Heart right ventricle (tissue), 16 donors: Measurements from ENCODE around the gene WDR12. TPM values are rescaled to one million over a fixed set of nuclear protein-coding genes. Genes with fewer than 3 reads are reported as not detected.

Experiments
- ATAC-seq, 8 donors: fragments of 200-7000 bp; cut with Tn5 transposase; one replicate each; pipeline ENCODE4 v1.9.1; 2020; ENCODE audit warnings: mild to moderate bottlenecking in 8 of 8, moderate library complexity in 8 of 8, moderate number of reproducible peaks in 1 of 8
- DNase-seq, 2 donors: peaks; one replicate each; pipeline ENCODE4 v3.0.0-alpha.2; 2020
- H3K27ac ChIP-seq, 10 donors: fragments of 200-600 bp; sonication (generic) in 2 of 10; one replicate each; pipeline versions ENCODE4 v1.5.0 to v1.8.0; 2020 to 2022; ENCODE audit warnings: mild to moderate bottlenecking in 3 of 10
- H3K27me3 ChIP-seq, 7 donors: fragments of 200-600 bp; one replicate each; pipeline ENCODE4 v1.8.0; 2021 to 2022; ENCODE audit warnings: mild to moderate bottlenecking in 2 of 7
- H3K36me3 ChIP-seq, 9 donors: fragments of 200-600 bp; sonication (generic) in 1 of 9; one replicate each; pipeline versions ENCODE4 v1.5.0 to v1.8.0; 2020 to 2022; ENCODE audit warnings: mild to moderate bottlenecking in 2 of 9
- H3K4me1 ChIP-seq, 9 donors: fragments of 200-600 bp; sonication (generic) in 1 of 9; one replicate each; pipeline versions ENCODE4 v1.5.0 to v1.8.0; 2020 to 2022; ENCODE audit warnings: mild to moderate bottlenecking in 4 of 9
- H3K4me3 ChIP-seq, 10 donors: fragments of 200-600 bp; sonication (generic) in 2 of 10; one replicate each; pipeline versions ENCODE4 v1.5.0 to v1.8.0; 2020 to 2022; ENCODE audit warnings: mild to moderate bottlenecking in 7 of 10, moderate library complexity in 2 of 10
- H3K9me3 ChIP-seq, 11 donors: fragments of 200-600 bp in 10 of 11; sonication (generic) in 2 of 11; one replicate each; pipeline versions ENCODE4 v1.5.0 to v1.8.0; 2013 to 2022; ENCODE audit warnings: mild to moderate bottlenecking in 2 of 11, control low read depth in 1 of 11, moderate library complexity in 1 of 11
- WGBS, 2 donors: extraction: QIAGEN DNeasy Blood & Tissue Kit; methylation state at CpG; one replicate each; pipeline ENCODE4 v1.1.7; 2013; ENCODE audit warnings: inconsistent platforms in 1 of 2; 5-methylcytosine and 5-hydroxymethylcytosine counted together
- intact Hi-C, 10 donors: fragments of 100-400 bp; cut with DNase I; formaldehyde crosslinking; loops; one replicate each; pipeline versions ENCODE4 v1.11.1 to v1.14.2; 2022
- polyA plus RNA-seq, 2 donors: library from polyadenylated mRNA; stranded (reverse); fragments of 200-250 nt; gene quantifications; one replicate each; pipeline ENCODE4 v1.2.3, GENCODE V29; 2013
- total RNA-seq, 10 donors: library from RNA; stranded (reverse); fragmentation: NEBNext Ultra II Directional in 3 of 10; extraction: Animal tissue kit (Norgen Biotek cat#: 25700) in 3 of 10; gene quantifications; one replicate each; pipeline versions ENCODE4 v1.2.1 to v1.2.4, GENCODE V29; 2021 to 2023
- TF ChIP-seq, protein P1 (sequence below), 9 donors: fragments of 200-600 bp; sonication (generic) in 2 of 9; IDR thresholded peaks; one replicate each; pipeline versions ENCODE4 v1.5.0 to v1.8.0; 2021 to 2022; ENCODE audit warnings: antibody characterized with exemption in 9 of 9, mild to moderate bottlenecking in 5 of 9, moderate library complexity in 1 of 9
- donor health status: Arrhythmogenic right ventricular cardiomyopathy.
- donor health status: ischemic (EF 13 %, LVEDD 7.1; RV severe dilation, severe dysfunction).
- donor health status: healthy with polysubstance abuse.
- donor health status: DM: no; HTN: yes; CAD: no.
- donor health status: DM: no; HTN: no; CAD: no.
- donor health status: ischemic (EF 25% LVEDD 6.9; RV normal size, moderate dysfunction).
- donor health status: ischemic (EF 25% LVEDD 5.7; RV mildly dilated, moderate dysfunction).
- donor health status: healthy.
- donor health status: DM: yes; HTN: yes; CAD: no.
- donor health status: Ischemic cardiomyopathy.
- donor health status: ischemic (EF 35%, LVEDD 5.7; RV mildly dilated, moderate dysfunction).
- donor health status: nonischemic (EF 11% LVEDD 7.7; RV severe dilation, severe dysfunction).
- donor health status: DM: yes; HTN: yes; CAD: no.
- donor health status: PGD.
- donor health status: ischemic (EF 29% LVEDD 5.4; RV normal size, mild dysfunction).
- donor health status: nonischemic (EF 23%, LVEDD 6.1; RV moderate dilation, normal function).

The WDR12 gene
- total and polyA plus RNA-seq, 12 donors = 15.4 to 52.6 (median 44.3) TPM

DNA sequence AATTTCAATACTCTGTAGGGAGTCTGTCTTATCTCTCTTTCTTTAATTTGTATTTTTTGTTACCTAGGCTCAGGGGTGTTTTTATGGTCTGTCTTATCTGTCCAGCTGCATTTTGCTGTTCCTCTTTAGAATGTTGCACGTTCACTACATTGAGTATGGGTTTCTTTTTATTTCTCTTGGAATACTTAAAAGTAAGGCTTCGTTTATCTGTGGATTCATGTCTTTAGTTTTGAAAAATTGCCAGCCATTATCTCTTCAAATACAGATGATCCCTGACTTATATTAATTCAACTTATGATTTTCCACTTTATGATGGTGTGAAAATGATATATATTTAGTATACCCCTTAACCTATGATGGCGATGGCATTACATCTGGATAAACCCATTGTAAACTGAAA lies 27.5 kb upstream of the WDR12 start:
- DNase-seq = no peak
- 94 to 96% methylated on average over 3 of the region's 3 CpGs for WGBS, 2 donors
- no peak overlapping the region for H3K27ac ChIP-seq
- TF ChIP-seq, protein P1, sequence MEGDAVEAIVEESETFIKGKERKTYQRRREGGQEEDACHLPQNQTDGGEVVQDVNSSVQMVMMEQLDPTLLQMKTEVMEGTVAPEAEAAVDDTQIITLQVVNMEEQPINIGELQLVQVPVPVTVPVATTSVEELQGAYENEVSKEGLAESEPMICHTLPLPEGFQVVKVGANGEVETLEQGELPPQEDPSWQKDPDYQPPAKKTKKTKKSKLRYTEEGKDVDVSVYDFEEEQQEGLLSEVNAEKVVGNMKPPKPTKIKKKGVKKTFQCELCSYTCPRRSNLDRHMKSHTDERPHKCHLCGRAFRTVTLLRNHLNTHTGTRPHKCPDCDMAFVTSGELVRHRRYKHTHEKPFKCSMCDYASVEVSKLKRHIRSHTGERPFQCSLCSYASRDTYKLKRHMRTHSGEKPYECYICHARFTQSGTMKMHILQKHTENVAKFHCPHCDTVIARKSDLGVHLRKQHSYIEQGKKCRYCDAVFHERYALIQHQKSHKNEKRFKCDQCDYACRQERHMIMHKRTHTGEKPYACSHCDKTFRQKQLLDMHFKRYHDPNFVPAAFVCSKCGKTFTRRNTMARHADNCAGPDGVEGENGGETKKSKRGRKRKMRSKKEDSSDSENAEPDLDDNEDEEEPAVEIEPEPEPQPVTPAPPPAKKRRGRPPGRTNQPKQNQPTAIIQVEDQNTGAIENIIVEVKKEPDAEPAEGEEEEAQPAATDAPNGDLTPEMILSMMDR (IDR thresholded peaks at IDR 0.05) = no peak
- no peak overlapping the region for H3K4me3 ChIP-seq
- H3K4me1 ChIP-seq = no peaks in the 10 kb centered on the region
- peaks cover 0 to 9% (median 0%) of the 10 kb centered on the region in 11 donors for H3K9me3 ChIP-seq
- ATAC-seq = no peak
- intact Hi-C loops = no loop called here
- no peaks in the 10 kb centered on the region for H3K27me3 ChIP-seq
- peaks cover 0 to 83% (median 17%) of the 10 kb centered on the region in 9 donors for H3K36me3 ChIP-seq

DNA sequence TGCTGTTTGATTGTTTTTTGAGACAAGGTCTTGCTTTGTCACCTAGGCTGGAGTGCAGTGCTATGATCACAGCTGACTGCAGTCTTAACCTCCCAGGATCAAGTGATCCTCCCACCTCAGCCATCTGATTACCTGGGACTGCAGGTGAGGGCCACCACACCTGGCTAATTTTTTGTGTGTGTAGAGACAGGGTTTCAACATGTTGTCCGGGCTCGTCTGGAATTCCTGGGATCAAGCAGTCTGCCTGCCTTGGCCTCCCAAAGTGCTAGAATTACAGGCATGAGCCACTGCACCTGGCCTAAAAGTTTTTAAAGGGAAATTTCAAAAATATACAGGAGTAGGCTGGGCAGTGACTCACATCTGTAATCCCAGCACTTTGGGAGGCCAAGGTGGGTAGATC lies 23.0 kb upstream of the WDR12 start:
- TF ChIP-seq, protein P1 (IDR thresholded peaks at IDR 0.05) = no peak
- H3K4me3 ChIP-seq = no peak overlapping the region
- H3K9me3 ChIP-seq = peaks cover 0 to 9% (median 0%) of the 10 kb centered on the region in 11 donors
- ATAC-seq = no peak
- H3K4me1 ChIP-seq = no peaks in the 10 kb centered on the region
- DNase-seq = no peak
- WGBS, 2 donors = 98 to 100% methylated on average over 2 of the region's 2 CpGs
- H3K27me3 ChIP-seq = no peaks in the 10 kb centered on the region
- H3K36me3 ChIP-seq = peaks cover 0 to 58% (median 7%) of the 10 kb centered on the region in 9 donors
- intact Hi-C loops = no loop called here
- H3K27ac ChIP-seq = no peak overlapping the region

DNA sequence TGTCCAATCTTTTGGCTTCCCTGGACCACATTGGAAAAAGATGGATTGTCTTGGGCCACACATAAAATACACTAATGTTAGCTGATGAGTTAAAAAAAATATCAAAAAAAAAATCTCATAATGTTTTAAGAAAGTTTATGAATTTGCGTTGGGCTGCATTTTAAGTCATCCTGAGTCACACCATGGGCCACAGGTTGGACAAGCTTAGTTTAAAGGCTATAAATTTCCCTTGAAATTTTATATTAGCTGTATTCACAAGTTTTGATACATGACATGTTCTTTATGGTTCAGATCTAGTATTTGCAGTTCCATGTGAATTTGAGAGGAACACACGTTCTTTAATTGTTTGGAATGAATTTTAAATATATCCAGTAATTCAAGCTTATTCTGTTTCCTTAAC lies 22.5 kb upstream of the WDR12 start:
- TF ChIP-seq, protein P1 (IDR thresholded peaks at IDR 0.05) = no peak
- Histone ChIP-seq H3K4me1 (no peaks in the 10 kb centered on the region), H3K4me3 (no peak overlapping the region), H3K36me3 (peaks cover 0 to 59% (median 2%) of the 10 kb centered on the region in 9 donors), H3K27ac (no peak overlapping the region), H3K27me3 (no peaks in the 10 kb centered on the region), H3K9me3 (peaks cover 0 to 4% (median 0%) of the 10 kb centered on the region in 11 donors)
- WGBS, 2 donors = 92 to 95% methylated on average over 2 of the region's 2 CpGs
- intact Hi-C loops = no loop called here
- DNase-seq (no peak), ATAC-seq (no peak)

DNA sequence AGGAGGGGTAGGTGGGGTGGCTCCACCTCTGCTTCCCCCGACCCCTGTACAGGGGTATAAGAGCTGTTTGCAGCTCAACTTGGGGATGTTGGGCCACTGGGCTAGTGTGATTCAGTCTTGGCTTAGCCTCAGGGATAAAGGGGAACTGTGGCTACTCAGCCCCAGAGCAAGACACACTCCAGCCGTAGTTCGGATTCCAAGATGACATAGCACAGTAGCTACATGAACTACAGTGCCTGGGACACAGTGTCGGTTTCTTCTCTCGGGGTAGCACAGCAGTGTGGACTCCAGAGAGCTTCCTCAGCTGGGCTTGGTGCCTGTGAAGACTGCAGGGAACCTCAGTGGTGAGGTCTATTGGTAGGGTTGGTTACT lies 21.7 kb upstream of the WDR12 start:
- H3K4me3 ChIP-seq = no peak overlapping the region
- WGBS, 2 donors = 90 to 91% methylated on average over 5 of the region's 5 CpGs
- H3K27ac ChIP-seq = no peak overlapping the region
- intact Hi-C loops = no loop called here
- H3K27me3 ChIP-seq = no peaks in the 10 kb centered on the region
- H3K4me1 ChIP-seq = no peaks in the 10 kb centered on the region
- no peaks in the 10 kb centered on the region for H3K9me3 ChIP-seq
- no peak for DNase-seq
- H3K36me3 ChIP-seq = peaks cover 0 to 56% (median 0%) of the 10 kb centered on the region in 9 donors
- peak in 1 of 8 donors; percentile 27 for ATAC-seq
- TF ChIP-seq, protein P1 (IDR thresholded peaks at IDR 0.05) = no peak
